MM.1S (cell line): Measurements from ENCODE around the gene FSIP1.

Experiments
- DNase-seq: peaks from one replicate; pipeline ENCODE4 v3.0.0-alpha.2; 2015
- H2AFZ ChIP-seq: fragments of 300-600 bp; sonication (generic); 2 replicates; pipeline ENCODE4 v1.6.0; 2016; ENCODE audit warnings: antibody characterized with exemption, low read length
- H3F3A ChIP-seq: fragments of 300-600 bp; sonication (generic); 2 replicates; pipeline ENCODE4 v1.6.1; 2016; ENCODE audit warnings: mild to moderate bottlenecking, antibody characterized with exemption, low read length, moderate library complexity, mixed read lengths; ENCODE audit not compliant: insufficient read depth
- H3K27ac ChIP-seq: fragments of 300-600 bp; sonication (generic); 2 replicates; pipeline ENCODE4 v1.5.1; 2016; ENCODE audit warnings: mild to moderate bottlenecking, low read length
- H3K27me3 ChIP-seq: fragments of 300-600 bp; sonication (generic); replicated peaks from 2 replicates; pipeline ENCODE4 v1.6.0; 2016; ENCODE audit warnings: low read length; ENCODE audit not compliant: insufficient read depth
- H3K36me3 ChIP-seq: fragments of 300-600 bp; sonication (generic); replicated peaks from 2 replicates; pipeline ENCODE4 v1.6.1; 2016; ENCODE audit warnings: mild to moderate bottlenecking, low read length, mixed read lengths; ENCODE audit not compliant: insufficient read depth
- H3K4me1 ChIP-seq: fragments of 300-600 bp; sonication (generic); 2 replicates; pipeline ENCODE4 v1.6.1; 2016; ENCODE audit warnings: low read length, mixed read lengths
- H3K4me2 ChIP-seq: fragments of 300-600 bp; sonication (generic); 2 replicates; pipeline ENCODE4 v1.6.0; 2016; ENCODE audit warnings: low read depth, low read length
- H3K4me3 ChIP-seq: fragments of 300-600 bp; sonication (generic); 2 replicates; pipeline ENCODE4 v1.5.1; 2016; ENCODE audit warnings: low read length, mixed read lengths
- H3K79me2 ChIP-seq: fragments of 300-600 bp; sonication (generic); 2 replicates; pipeline ENCODE4 v1.6.1; 2016; ENCODE audit warnings: mixed run types, low read length, mixed read lengths
- H3K9ac ChIP-seq: fragments of 300-600 bp; sonication (generic); 2 replicates; pipeline ENCODE4 v1.6.1; 2016; ENCODE audit warnings: low read length, mixed read lengths
- H3K9me2 ChIP-seq: fragments of 300-600 bp; sonication (generic); replicated peaks from 2 replicates; pipeline ENCODE4 v1.6.1; 2016; ENCODE audit warnings: mild to moderate bottlenecking, low read length, mixed read lengths; ENCODE audit not compliant: insufficient read depth
- H3K9me3 ChIP-seq: fragments of 300-600 bp; sonication (generic); replicated peaks from 2 replicates; pipeline ENCODE4 v1.6.1; 2016; ENCODE audit warnings: mild to moderate bottlenecking, low read length, mixed read lengths; ENCODE audit not compliant: insufficient read depth
- H4K20me1 ChIP-seq: fragments of 300-600 bp; sonication (generic); 2 replicates; pipeline ENCODE4 v1.6.1; 2016; ENCODE audit warnings: mild to moderate bottlenecking, low read length, moderate library complexity, mixed read lengths; ENCODE audit not compliant: insufficient read depth
- CTCF ChIP-seq: fragments of 300-600 bp; sonication (generic); IDR thresholded peaks from 2 replicates; pipeline ENCODE4 v1.5.1; 2016; ENCODE audit warnings: antibody characterized with exemption, low read length, mixed read lengths
- EZH2 ChIP-seq: fragments of 300-600 bp; sonication (generic); optimal IDR thresholded peaks from 2 replicates; pipeline ENCODE3; 2017; ENCODE audit warnings: low read depth, mild to moderate bottlenecking, antibody characterized with exemption, low read length, mixed read lengths
- EZH2phosphoT487 ChIP-seq: fragments of 300-600 bp; sonication (generic); IDR thresholded peaks from 2 replicates; pipeline ENCODE4 v1.6.1; 2018; ENCODE audit warnings: antibody characterized with exemption, low read length

Gene FSIP1

GRCh38 chr15:39744334-39745103 is 38.1 kb downstream of the FSIP1 start:
- DNase-seq, result no peak
- Histone ChIP-seq H3K4me2 (no peak overlapping the region), H2AFZ (no peak overlapping the region), H3K4me1 (no peaks in the 10 kb centered on the region), H3F3A (no peaks in the 10 kb centered on the region), H3K79me2 (no peaks in the 10 kb centered on the region), H3K9me2 (no peaks in the 10 kb centered on the region), H3K27me3 (no peaks in the 10 kb centered on the region), H4K20me1 (no peaks in the 10 kb centered on the region), H3K9me3 (no peaks in the 10 kb centered on the region), H3K27ac (no peak overlapping the region), H3K4me3 (no peak overlapping the region), H3K36me3 (no peaks in the 10 kb centered on the region), H3K9ac (no peak overlapping the region)
- TF ChIP-seq CTCF, result no peak
- no peak for TF ChIP-seq EZH2
- no peak for TF ChIP-seq EZH2phosphoT487

GRCh38 chr15:39743611-39744010 is 39.0 kb downstream of the FSIP1 start:
- DNase-seq, result no peak
- Histone ChIP-seq H3K4me2 (no peak overlapping the region), H3K9ac (no peak overlapping the region), H2AFZ (no peak overlapping the region), H3K4me1 (no peaks in the 10 kb centered on the region), H3K4me3 (no peak overlapping the region), H4K20me1 (no peaks in the 10 kb centered on the region), H3K27me3 (no peaks in the 10 kb centered on the region), H3K36me3 (no peaks in the 10 kb centered on the region), H3K27ac (no peak overlapping the region), H3F3A (no peaks in the 10 kb centered on the region), H3K9me2 (no peaks in the 10 kb centered on the region), H3K79me2 (no peaks in the 10 kb centered on the region), H3K9me3 (no peaks in the 10 kb centered on the region)
- TF ChIP-seq CTCF, result no peak
- no peak for TF ChIP-seq EZH2phosphoT487
- no peak for TF ChIP-seq EZH2

- H3K9me2 ChIP-seq, result no peaks in the 10 kb centered on the region
- H3K9me3 ChIP-seq, result no peaks in the 10 kb centered on the region
- TF ChIP-seq CTCF (no peak), EZH2 (no peak), EZH2phosphoT487 (no peak)
Observed at GRCh38 chr15:39741258-39741657, 41.4 kb downstream of the FSIP1 start.

More at GRCh38 chr15:39741258-39741657, 41.4 kb downstream of the FSIP1 start:
- H3F3A ChIP-seq, result no peaks in the 10 kb centered on the region
- H3K4me3 ChIP-seq, result no peak overlapping the region
- H2AFZ ChIP-seq, result no peak overlapping the region
- DNase-seq, result no peak
- H3K9ac ChIP-seq, result no peak overlapping the region
- H3K79me2 ChIP-seq, result no peaks in the 10 kb centered on the region
- H3K4me2 ChIP-seq, result no peak overlapping the region
- no peaks in the 10 kb centered on the region for H3K27me3 ChIP-seq
- no peak overlapping the region for H3K27ac ChIP-seq
- H4K20me1 ChIP-seq, result no peaks in the 10 kb centered on the region
- H3K36me3 ChIP-seq, result no peaks in the 10 kb centered on the region
- H3K4me1 ChIP-seq, result no peaks in the 10 kb centered on the region
